Measurements from ENCODE around the gene AMIGO3.

Gene AMIGO3

DNA sequence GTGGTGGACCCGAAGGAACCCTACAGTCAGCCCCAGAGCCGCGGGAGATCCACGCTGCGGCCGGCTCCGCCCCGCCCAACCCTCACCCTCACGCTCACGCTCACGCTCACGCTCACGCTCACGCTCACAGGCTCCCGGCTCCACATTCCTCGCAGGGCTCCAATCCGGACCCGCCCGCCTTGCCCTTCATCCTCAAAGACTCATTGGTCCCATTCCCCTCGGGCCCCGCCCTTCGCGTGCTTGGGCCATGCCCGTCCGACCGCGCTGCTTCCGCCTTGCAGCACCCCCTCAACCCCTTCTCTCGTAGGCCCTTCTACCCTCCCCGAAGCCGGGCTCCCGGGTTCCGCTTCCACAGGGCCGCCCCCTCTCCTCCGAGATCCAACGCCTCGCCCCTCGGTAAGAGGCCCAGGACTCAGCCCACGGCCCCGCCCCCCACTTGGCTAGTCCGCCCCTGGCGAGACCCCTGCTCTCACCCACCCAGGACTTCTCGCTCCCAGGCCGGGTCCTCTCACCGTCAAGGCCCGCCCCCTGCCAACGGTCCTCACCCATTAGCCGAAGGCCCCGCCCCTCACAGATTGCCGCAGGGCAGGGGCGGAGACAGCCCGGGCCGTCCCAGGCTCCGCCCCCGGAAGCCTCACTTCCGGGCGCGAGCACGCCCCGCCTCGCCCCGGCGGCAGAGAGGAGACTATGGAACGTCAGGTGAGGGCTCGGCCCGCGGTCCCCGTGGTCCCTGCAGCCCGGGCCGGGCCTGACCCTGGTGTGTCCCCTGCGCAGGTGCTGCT lies 45.6 kb downstream of the AMIGO3 start, which contains the start of gene APEH:
TSS of gene APEH (plus strand) at position 637 of the 782 bp plus-strand sequence. CDS start at position 688, 51 bp downstream.
- no peak for TF ChIP-seq ZNF274 (IDR thresholded peaks at IDR 0.05; ENCODE audit: low read depth, low read length)
- peak within 1 kb of the TSS; percentile 75 for H3K4me3 ChIP-seq (ENCODE audit: low read length)

DNA sequence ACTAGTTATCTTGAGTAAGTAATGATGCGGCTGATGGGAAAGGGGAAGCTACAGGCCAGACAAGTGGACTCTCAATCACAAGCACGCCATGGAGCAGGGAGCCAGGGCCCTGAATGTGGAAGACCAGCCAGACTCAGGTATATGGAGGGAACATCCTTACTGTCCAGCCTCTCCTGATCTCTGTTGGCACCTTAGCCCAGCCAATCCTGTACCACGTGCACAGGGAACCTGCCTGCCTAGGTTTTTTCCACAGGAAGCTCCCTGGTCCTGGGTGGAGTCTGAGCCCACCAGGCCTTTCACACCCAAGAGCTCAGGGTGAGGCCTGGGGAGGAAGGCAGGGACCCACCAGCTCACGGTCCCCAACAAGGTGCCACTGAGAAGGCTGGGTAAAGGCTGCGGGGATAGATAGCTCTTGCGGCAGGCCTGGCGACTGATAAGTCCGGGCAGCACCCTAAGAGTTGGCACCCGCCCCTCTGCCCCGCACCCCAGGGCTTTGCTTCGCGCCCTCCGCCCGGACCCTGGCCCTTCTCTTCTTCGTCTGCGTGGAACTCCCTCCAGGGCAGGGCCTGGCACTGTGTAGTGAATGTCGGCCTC lies 46.3 kb downstream of the AMIGO3 start:
- H3K4me3 ChIP-seq (ENCODE audit: low read length): peak overlapping the region; percentile 69
- no peak for TF ChIP-seq ZNF274 (IDR thresholded peaks at IDR 0.05; ENCODE audit: low read depth, low read length)

DNA sequence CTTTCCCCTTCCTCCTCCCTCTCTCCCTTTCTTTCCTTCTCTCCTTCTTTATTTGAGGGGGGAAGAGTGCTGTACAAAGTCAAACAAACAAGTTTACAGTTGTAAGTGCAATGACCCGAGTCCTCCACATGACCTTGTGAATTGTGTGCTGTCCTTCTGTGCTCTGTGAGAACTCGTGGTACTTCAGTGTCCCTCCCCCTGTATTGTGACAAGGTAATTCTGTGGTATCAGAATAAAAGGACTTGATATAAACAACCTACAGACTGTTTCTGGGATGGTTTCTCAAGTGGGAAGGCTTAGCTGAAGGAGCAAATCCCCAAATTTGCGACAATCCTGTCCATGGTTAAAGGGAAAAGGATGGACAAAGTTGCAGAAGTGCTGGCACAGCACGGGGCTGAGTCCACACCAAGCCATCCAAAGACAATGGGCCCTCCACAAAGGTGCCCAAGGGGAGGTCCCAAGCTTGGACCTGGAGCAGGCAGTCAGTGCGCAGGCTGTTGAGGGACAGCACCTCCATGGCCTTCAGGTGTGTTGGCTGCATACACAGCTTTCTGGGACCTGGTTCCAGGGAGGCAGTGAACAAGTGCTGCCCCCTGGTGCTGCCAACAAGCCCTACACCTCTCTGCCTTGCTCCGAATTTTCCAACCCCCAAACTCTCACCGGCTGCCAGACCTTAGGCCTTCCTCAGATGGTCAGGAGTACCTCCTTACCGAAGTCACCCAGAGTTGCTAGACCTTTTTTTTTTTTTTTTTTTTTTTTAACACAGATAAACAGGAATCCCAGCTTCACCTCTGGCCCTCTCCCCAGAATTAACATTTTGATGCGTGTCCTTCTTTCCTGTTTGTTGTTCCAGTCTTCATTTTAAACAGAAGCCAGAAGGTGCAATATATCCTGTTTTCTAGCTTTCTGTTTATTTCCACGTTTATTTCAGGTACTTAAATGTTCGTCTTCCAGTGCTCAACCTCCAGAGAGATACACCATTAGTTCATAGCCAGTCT lies 47.9 kb downstream of the AMIGO3 start:
- H3K4me3 ChIP-seq (ENCODE audit: low read length): no peak overlapping the region
- TF ChIP-seq ZNF274 (IDR thresholded peaks at IDR 0.05; ENCODE audit: low read depth, low read length): no peak

DNA sequence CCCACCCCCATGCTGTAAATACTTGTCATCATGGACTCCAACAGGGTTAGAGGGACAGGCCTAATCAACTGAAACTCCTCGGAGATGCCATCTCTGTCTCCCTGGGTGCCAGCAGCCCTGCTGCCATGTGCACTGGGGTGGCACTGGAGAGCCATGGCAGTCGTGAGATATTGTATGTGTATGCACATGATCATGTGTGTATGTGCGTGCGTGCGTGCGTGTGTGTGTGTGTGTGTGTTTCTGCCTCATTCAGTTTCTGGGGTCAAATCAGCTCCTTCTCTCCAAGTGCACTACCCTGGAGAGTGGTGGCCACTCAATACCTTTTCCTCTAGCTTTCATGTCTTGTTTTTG lies 48.6 kb downstream of the AMIGO3 start:
- H3K4me3 ChIP-seq (ENCODE audit: low read length): no peak overlapping the region
- no peak for TF ChIP-seq ZNF274 (IDR thresholded peaks at IDR 0.05; ENCODE audit: low read depth, low read length)

DNA sequence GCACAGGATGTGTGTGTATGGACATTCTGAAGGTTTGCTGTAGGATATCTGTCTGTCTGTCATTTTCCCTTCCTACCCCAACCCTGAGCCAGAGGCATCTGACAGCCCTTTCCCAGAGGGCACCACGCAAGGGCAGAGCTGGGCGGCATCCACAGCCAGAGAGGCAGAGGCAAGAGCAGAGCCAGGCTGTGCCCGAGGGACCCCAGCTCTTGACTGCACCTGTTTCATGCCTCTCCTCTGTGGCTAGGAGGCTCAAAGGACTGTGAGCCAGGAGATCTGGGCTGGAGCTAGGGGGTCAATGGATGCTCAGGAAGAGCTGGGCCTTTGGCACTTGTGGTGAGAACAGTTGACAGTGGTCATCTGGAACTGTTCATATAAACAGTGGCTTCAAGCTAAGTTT lies 50.1 kb downstream of the AMIGO3 start:
- TF ChIP-seq ZNF274 (IDR thresholded peaks at IDR 0.05; ENCODE audit: low read depth, low read length): no peak
- no peak overlapping the region for H3K4me3 ChIP-seq (ENCODE audit: low read length)

DNA sequence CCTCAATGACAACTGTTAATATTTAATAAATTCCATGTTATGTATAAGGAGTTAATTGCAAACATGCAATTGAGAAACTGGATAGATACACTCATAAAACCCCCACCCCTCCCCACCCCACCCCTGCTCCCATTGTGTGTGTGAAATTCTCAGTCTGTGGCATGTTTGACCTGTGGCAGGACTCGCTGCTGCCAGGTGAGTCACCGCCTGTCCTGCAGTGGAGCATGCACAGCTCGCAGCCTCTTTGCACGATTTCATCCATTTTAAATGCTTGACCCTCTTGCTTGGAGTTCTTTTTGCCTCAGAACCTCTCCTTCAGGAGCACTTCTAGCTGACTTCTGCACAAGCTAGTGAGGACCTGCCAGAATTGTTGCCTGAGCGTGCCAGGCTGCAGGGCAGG lies 50.6 kb downstream of the AMIGO3 start:
- TF ChIP-seq ZNF274 (IDR thresholded peaks at IDR 0.05; ENCODE audit: low read depth, low read length): no peak
- no peak overlapping the region for H3K4me3 ChIP-seq (ENCODE audit: low read length)

DNA sequence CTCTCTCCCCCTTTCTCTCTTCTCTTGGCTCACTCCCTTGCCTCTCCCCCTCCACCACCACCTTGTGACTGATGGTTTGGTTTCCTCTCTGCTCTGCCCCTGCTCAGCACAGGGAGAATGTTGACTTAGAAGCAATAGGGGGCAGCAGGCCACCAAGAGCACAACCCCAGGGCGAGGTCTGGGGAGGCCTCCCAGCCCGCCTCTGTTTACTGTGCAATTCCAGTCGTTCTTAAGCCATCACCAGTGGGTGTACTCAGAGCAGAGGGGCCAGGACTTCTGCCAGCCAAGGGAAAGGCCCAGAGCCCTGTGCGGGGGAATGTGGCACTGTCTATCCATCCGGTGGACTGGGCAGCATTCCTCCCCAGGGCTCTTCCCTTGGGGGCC lies 51.1 kb downstream of the AMIGO3 start:
- TF ChIP-seq ZNF274 (IDR thresholded peaks at IDR 0.05; ENCODE audit: low read depth, low read length): no peak
- H3K4me3 ChIP-seq (ENCODE audit: low read length): no peak overlapping the region

DNA sequence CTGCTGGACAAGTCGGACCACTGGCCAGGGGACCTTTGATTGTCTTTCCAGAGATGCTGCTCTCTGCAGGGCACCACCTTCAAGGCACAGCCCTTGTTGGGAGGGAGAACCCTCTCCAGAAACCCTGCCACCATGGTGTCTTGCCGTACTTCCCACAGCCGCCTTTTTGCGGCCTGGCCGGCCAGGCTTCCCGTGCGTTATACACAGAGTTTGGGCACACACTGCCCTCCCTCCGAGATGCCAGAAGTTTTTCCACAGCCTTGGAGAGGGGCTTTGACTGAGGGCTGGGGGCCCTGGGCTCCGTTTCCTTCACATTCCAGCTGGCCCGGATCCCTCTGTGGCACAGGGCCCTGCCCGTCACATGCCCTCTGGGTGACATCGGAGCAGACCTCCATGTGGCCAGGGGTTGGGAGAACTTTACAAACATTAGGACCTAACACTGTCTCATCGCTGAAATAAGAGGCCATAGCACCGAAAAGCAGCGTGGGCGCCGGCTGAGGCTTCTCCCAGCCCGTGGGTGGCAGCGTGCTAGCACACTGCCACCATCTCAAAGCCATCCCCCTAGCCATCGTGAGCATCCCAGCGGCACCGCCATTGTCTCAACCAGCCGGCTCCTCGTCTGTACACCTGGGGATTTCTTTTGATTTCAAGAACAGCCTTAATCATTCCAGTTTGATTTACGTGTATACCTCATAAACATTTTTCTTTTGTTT lies 51.6 kb downstream of the AMIGO3 start:
- no peak overlapping the region for H3K4me3 ChIP-seq (ENCODE audit: low read length)
- no peak for TF ChIP-seq ZNF274 (IDR thresholded peaks at IDR 0.05; ENCODE audit: low read depth, low read length)
